GM11168 (cell line): ENCODE results near the gene CRTC1.

ENCODE experiments used
- in situ Hi-C: fragments of 300-500 bp; cut with MboI; formaldehyde crosslinking; loops from one replicate; pipeline ENCODE4 v1.12.0; 2022; ENCODE audit warnings: low sequenced_read_pairs; ENCODE audit not compliant: unreplicated experiment

The CRTC1 gene

DNA sequence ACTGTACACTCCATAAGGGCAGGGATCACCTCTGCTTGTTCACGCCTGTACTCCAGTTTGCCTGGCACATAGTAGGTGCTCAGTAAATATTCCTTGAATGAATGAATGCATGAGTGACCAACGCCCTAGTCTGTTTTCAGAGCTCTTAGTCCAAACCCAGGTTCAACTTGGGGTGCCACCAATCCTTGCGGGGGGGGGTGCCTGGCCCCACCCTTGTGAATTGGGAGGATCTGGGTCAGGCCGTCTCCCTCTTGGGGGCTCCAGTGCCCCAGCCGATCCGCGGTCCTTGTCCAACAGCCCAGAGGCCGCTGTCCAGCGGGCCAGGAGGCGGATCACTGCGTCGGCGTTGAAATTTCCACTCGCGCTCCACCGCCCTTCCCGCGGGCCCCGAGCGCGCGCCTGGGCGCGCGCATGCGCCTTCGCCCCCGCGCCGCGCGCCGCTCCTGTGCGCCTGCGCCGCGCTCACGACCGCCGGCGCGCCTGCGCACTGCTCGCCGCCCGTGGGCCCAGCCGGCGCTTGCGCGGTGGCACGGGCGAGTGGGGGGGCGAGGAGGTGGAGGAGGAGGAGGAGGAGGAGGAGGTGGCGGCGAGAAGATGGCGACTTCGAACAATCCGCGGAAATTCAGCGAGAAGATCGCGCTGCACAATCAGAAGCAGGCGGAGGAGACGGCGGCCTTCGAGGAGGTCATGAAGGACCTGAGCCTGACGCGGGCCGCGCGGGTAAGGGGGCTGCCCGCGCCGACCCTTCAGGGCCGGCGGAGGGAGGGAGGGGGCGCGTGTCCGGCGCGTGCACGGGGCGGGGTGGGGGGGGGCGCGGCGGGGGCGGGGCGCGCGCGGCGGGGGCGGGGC, at the start of gene CRTC1:
CRTC1 (plus strand) TSS at position 572 of the 849 bp plus-strand sequence; CDS start at position 595, 23 bp downstream.
- in situ Hi-C loops: no loop called here

GRCh38 chr19:18634612-18635297, 48.7 kb upstream of the CRTC1 start:
- in situ Hi-C loops: no loop called here

- in situ Hi-C loops: no loop called here
Measured at GRCh38 chr19:18635831-18636182, 47.7 kb upstream of the CRTC1 start.

GRCh38 chr19:18636183-18636968, 47.1 kb upstream of the CRTC1 start:
- in situ Hi-C loops: no loop called here

DNA sequence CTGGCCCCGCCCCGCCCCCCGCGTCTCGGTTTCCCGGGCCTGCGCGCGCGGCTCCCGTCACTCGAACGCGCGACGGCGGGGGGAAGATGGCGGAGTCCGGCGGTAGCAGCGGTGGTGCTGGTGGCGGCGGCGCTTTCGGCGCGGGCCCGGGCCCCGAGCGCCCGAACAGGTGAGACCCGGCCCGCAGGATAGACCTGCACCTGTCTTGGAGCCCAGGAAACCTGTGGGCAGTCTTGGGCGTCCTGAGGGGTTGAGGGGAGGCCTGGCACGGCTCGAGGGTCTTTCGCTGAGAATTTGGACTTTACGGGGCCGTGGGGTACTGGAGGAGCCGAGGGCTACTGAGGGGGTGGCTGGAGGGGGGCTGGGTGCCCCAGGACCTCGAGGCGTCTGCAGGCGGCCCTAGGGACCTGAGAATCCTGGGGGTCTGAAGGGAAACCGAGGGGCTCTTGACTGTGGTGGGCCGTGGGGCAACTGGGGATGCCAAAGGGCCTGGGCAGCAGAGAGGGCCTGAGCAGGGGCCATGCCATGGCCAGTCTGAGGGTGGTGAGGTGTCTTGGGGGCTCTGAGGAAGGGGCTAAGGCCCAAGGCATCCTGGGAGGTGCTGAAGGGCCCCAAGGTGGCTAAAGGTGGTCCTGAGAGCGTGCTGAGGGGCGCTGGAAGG, 46.4 kb upstream of the CRTC1 start, which contains the start of gene KLHL26:
KLHL26 (plus strand) TSS at position 60 of the 661 bp plus-strand sequence; CDS start at position 87, 27 bp downstream.
- in situ Hi-C loops: no loop called here

DNA sequence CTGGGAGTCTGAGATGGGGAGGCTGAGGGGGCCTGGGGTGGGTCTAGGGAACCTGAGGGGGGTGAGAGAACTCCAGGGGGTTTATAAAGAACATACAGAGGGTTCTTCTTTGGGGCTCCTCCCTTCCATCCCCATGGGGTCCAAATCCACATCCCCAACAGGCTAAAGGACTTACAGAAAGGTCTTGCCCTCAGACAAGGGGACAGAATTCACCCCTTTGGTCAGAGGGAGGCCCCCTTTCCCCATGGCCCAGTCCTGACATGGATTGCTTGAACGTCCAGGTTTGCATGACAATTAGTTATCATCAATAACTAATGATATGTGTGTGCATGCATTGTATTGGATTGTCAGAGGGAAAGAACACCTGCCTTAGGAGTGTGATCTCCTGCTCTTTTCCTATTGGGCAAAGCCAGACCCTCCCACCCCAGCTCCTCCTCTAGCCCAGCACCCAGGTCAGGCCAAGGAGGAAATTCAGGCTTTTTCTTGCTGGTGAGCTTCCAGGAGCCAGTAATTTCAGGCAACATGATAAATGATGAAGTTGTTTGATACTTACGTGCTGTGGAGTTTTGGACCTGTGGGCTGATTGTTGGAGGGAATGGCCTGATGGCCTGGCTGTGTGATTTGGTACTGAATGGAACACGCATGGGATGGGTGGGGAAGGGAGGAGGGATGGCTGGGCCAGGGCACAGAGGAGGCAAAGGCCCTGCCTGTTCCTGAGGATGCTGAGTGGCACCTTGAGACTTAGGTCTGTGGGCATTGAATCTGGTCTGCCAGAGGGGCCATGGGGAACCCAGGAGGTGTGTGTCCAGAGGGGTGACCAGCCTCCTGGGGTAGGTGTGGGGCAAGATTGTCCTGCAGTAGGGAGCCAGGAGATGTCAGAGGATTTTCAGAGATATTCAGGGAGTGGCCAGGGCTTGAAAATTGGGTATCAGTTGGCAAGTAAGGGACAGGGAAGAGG, 45.5 kb upstream of the CRTC1 start:
- in situ Hi-C loops: no loop called here

DNA sequence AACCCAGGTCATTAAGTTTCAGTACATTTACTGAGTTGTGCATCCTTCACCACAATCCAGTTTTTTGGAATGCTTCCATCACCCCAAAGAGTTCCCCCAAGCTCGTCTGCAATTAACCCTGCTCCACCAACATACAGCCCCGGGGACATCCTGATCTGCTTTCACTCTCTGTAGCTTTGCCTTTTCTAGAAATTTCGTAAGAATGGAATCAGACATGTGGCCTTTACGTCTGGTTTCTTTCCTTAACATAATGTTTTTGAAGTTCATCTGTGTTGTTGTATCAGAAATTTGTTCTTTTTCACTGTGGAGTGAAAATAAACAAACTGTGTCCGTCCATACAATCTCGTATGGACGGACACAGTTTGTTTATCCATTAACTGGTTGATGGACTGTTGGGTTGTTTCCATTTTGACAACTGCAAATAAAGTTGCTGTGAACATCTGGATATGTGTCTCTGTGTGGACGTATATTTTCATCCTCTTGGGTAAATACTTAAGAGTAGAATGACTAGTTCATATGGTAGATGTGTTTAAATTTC, 43.7 kb upstream of the CRTC1 start:
- in situ Hi-C loops: no loop called here

DNA sequence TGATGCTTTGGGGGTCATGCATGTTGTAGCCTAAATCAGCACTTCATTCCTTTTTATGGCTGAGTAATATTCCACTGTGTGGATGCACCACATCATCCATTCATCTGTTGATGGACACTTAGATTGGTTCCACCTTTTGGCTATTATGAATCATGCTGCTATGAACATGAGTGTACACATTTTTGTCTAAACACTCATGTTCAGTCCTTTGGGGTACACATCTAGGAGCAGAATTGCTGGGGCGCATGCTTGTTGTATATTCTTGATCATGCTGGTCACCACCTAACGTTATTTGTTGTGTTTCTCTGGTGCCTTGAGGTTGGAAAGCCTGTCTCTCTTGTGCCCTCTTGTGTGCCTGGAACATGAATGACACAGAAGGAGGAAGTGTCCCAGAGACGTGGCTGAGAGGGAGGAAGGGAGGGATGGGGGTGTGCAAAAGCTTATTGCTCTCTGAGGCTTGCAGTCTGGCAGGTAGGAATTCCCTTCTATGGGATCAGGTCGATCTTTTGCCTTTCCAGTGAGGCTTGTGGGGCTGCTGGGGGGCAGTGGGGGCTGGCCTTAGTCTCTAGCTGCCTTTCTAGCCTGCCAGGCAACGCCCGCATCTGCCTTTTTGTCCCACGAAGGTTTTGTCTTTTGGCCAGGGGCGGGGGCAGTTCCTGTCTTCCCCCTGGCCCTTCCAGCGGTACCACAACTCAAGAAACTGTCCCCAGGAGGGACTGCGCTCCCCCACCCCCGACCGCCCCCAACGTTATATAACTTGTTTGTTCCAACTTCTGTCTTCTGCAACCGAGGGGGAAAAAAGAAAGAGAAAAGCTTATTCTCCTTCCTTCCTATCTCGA, 39.1 kb upstream of the CRTC1 start:
- in situ Hi-C loops: no loop called here

DNA sequence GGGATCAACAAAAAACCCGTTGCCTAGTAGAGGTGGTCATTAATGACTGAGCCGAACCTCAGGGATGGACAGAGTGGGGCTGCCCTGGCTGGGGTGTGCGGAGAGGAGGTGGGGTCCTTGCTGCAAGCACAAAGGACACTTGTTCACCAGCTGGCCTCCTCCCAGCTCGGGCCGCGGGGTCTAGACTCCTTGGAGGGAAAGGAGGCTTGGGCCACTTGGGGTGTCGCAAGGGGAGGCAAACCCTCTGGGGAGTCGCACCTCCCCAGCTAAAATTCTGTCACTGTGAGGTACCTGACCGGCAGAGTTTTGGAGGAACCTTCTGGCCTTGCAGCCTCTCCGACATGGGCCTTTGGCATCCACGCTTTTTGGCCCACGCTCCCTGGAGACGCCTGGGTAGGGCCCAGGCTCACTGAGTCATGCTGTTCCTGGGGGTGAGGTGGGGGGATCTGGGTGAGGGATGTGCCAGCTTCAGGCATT, 38.4 kb upstream of the CRTC1 start:
- in situ Hi-C loops: no loop called here

- in situ Hi-C loops: no loop called here
Measured at GRCh38 chr19:18646535-18647370, 36.7 kb upstream of the CRTC1 start.

- in situ Hi-C loops: no loop called here
Measured at GRCh38 chr19:18647371-18647767, 36.1 kb upstream of the CRTC1 start.

- in situ Hi-C loops: no loop called here
Measured at GRCh38 chr19:18647807-18648206, 35.7 kb upstream of the CRTC1 start.

- in situ Hi-C loops: no loop called here
Measured at GRCh38 chr19:18648973-18649315, 34.5 kb upstream of the CRTC1 start.

- in situ Hi-C loops: no loop called here
Measured at GRCh38 chr19:18649371-18650020, 34.0 kb upstream of the CRTC1 start.

DNA sequence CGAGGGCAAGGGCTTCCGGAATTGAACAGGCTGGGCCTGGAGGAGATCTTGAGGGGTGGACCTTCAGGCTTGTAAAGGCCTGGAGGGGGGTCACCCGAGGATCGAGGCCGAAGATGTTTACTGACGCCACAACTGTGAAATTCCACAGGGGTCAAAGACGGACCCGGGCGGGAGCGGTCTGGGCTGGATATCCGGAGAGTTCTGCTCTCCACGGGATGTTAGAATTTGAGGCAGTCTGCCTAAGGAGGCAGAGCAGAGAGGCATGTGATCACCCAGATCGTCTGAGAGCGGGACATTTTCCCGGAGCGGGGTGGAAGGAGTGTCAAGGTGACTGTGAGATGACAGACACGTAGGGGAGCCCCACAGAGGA, 33.5 kb upstream of the CRTC1 start:
- in situ Hi-C loops: no loop called here

DNA sequence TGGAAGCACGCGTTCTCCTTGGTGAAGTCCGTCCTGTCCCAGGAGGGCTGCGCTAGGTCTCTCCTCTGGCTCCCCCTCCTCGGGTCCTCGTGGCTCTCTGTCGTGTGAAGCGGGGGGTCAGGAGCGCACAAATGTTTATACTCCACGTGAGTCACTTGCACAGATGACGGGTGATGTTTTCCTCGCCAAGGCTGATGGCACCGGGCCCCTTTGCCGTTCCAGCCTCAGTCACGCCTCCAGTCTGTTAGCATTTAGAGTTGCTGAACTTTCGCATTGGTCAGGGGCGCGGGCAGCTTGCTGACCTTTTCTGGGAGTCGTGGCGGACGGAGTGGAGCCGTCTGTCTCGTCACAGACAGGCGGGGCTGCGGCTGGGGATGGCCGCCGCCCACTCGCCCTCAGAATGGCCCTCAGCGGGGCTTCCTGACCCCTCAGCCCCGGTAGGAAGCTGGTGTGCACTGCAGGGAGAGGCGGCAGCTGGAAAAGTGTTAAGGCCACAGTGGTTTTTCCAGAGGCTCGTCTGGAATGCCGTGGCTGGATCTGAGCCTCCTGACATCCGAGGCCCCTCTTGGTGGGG, 32.9 kb upstream of the CRTC1 start:
- in situ Hi-C loops: no loop called here
